K562 (cell line): ENCODE results near the gene DAZAP1. TPM values are rescaled to one million over a fixed set of nuclear protein-coding genes. Genes with fewer than 3 reads are reported as not detected.

Experiments
- ATAC-seq: fragments of 200-7000 bp; cut with Tn5 transposase; 3 replicates; pipeline ENCODE4 v1.9.1; 2020; ENCODE audit warnings: moderate library complexity
- BruUV-seq: library from RNA; stranded (reverse); fragments of 400-500 nt; replicated peaks from 2 replicates; lab custom pipeline; 2021; lab: Mats Ljungman, UMichigan
- CTCF ChIA-PET: fragments of 300-600 bp; formaldehyde crosslinking; extraction: SDS; loops from one replicate; lab custom pipeline; 2021; ENCODE audit warnings: low intra/inter-chr PET ratio; lab: Yijun Ruan, JAX
- POLR2A ChIA-PET: fragments of 300-600, 350-650 bp; sonication (Branson Sonifier 250); formaldehyde crosslinking; extraction: SDS; loops from one replicate; lab custom pipeline; 2021; ENCODE audit warnings: antibody characterized with exemption, inconsistent platforms; lab: Yijun Ruan, JAX
- DNase-seq, 4 experiments: peaks; one replicate each; pipeline versions ENCODE4 v3.0.0 to v3.0.0-alpha.2; 2011 to 2018; ENCODE audit warnings: low spot score in 3 of 4, mixed read lengths in 3 of 4; ENCODE audit errors: extremely low read depth in 1 of 4
- FAIRE-seq: peaks from 2 replicates; lab custom pipeline; 2011; peaks lifted over from hg19 to GRCh38; lab: Jason Lieb, UNC
- H2AFZ ChIP-seq: 2 replicates; pipeline ENCODE4 v1.6.0; 2011; ENCODE audit warnings: low read depth, low read length, control low read depth, inconsistent platforms
- H3K27ac ChIP-seq: fragments of 200-600 bp; 3 replicates; pipeline ENCODE4 v1.8.0; 2011; ENCODE audit warnings: low read depth, mild to moderate bottlenecking, control low read depth, inconsistent platforms, low read length, moderate library complexity, mixed read lengths; ENCODE audit errors: extremely low read depth
- H3K27me3 ChIP-seq, 2 experiments: fragments of 300-600 bp in 1 of 2; 2 replicates in 1 of 2; 3 replicates in 1 of 2; pipeline versions ENCODE4 v1.6.0 to v1.8.0; 2011; ENCODE audit warnings: inconsistent platforms in 2 of 2, low read length in 2 of 2, mild to moderate bottlenecking in 1 of 2, mixed read lengths in 1 of 2, moderate library complexity in 1 of 2; ENCODE audit not compliant: control insufficient read depth in 2 of 2, insufficient read depth in 2 of 2
- H3K36me3 ChIP-seq: fragments of 300-600 bp; 3 replicates; pipeline ENCODE4 v1.8.0; 2011; ENCODE audit warnings: mild to moderate bottlenecking, low read length, inconsistent platforms; ENCODE audit not compliant: control insufficient read depth, insufficient read depth
- H3K4me1 ChIP-seq, 2 experiments: fragments of 200-600 bp in 1 of 2; replicated peaks in 1 of 2; 2 replicates in 1 of 2; 3 replicates in 1 of 2; pipeline versions ENCODE4 v1.5.1 to v1.8.0; 2011; ENCODE audit warnings: inconsistent platforms in 2 of 2, low read length in 2 of 2, mild to moderate bottlenecking in 1 of 2, mixed read lengths in 1 of 2, moderate library complexity in 1 of 2; ENCODE audit not compliant: control insufficient read depth in 2 of 2, insufficient read depth in 2 of 2
- H3K4me2 ChIP-seq: 2 replicates; pipeline ENCODE4 v1.6.1; 2011; ENCODE audit warnings: low read length, control low read depth, inconsistent platforms, mixed read lengths; ENCODE audit not compliant: insufficient read depth
- H3K4me3 ChIP-seq: fragments of 200-600 bp; sonication (generic), shearing (Covaris generic); 2 replicates; pipeline ENCODE4 v1.5.1; 2016; ENCODE audit warnings: control low read depth, inconsistent platforms
- H3K79me2 ChIP-seq: fragments of 200-600 bp; 3 replicates; pipeline ENCODE4 v1.8.0; 2011; ENCODE audit warnings: low read length, inconsistent platforms; ENCODE audit not compliant: control insufficient read depth, insufficient read depth
- H3K9ac ChIP-seq, 2 experiments: 2 replicates each; pipeline versions ENCODE4 v1.6.0 to v1.6.1; 2011; ENCODE audit warnings: low read depth in 2 of 2, low read length in 2 of 2, control low read depth in 1 of 2, inconsistent platforms in 1 of 2, mild to moderate bottlenecking in 1 of 2, mixed read lengths in 1 of 2; ENCODE audit not compliant: insufficient read depth in 1 of 2
- H3K9me1 ChIP-seq: one replicate; pipeline ENCODE4 v1.6.0; 2011; ENCODE audit warnings: inconsistent platforms, mild to moderate bottlenecking, low read length, moderate library complexity; ENCODE audit not compliant: control insufficient read depth, insufficient read depth
- H3K9me3 ChIP-seq: replicated peaks from 2 replicates; pipeline ENCODE4 v1.5.1; 2011; ENCODE audit warnings: low read depth, low read length, inconsistent platforms; ENCODE audit not compliant: control insufficient read depth, insufficient read depth
- H4K20me1 ChIP-seq: replicated peaks from 2 replicates; pipeline ENCODE4 v1.6.1; 2011; ENCODE audit warnings: low read length, inconsistent platforms, mixed read lengths; ENCODE audit not compliant: control insufficient read depth, insufficient read depth
- ATF3 ChIP-seq, 2 experiments: fragments of 450-650 bp in 1 of 2; sonication (generic) in 1 of 2; formaldehyde crosslinking in 1 of 2; IDR thresholded peaks in 1 of 2; conservative IDR thresholded peaks in 1 of 2; 2 replicates each; pipeline versions ENCODE4 v1.6.1 to v1.8.1; 2016 to 2023; ENCODE audit warnings: mild to moderate bottlenecking in 2 of 2, moderate library complexity in 2 of 2, inconsistent platforms in 1 of 2, missing genetic modification reagents in 1 of 2
- CTCF ChIP-seq, 3 experiments: IDR thresholded peaks in 2 of 3; conservative IDR thresholded peaks in 1 of 3; 2 replicates each; pipeline ENCODE4 v1.5.1; 2011 to 2012; ENCODE audit warnings: low read length in 3 of 3, mild to moderate bottlenecking in 3 of 3, control low read depth in 2 of 3, improper control_type of control experiment in 1 of 3, inconsistent platforms in 1 of 3, low read depth in 1 of 3, mixed read lengths in 1 of 3, moderate library complexity in 1 of 3; ENCODE audit not compliant: insufficient read depth in 2 of 3
- EHMT2 ChIP-seq: fragments of 450-650 bp; IDR thresholded peaks from 2 replicates; pipeline ENCODE4 v1.6.1; 2018; ENCODE audit warnings: antibody characterized with exemption
- ETS1 ChIP-seq: conservative IDR thresholded peaks from 2 replicates; pipeline ENCODE4 v1.6.1; 2011; ENCODE audit warnings: low read depth, mild to moderate bottlenecking, low read length; ENCODE audit not compliant: control insufficient read depth
- GABPA ChIP-seq: fragments of 200-800 bp; sonication (Bioruptor generic); conservative IDR thresholded peaks from 2 replicates; pipeline ENCODE4 v1.6.1; 2016; ENCODE audit warnings: low read depth, missing genetic modification characterization, missing compliant biosample characterization
- GTF2E2 ChIP-seq: fragments of 200-800 bp; sonication (Bioruptor generic); IDR thresholded peaks from 2 replicates; pipeline ENCODE4 v1.6.1; 2016; ENCODE audit warnings: missing genetic modification characterization, missing compliant biosample characterization
- KLF1 ChIP-seq: fragments of 450-650 bp; IDR thresholded peaks from 2 replicates; pipeline ENCODE4 v1.6.1; 2016; ENCODE audit warnings: missing genetic modification characterization, missing compliant biosample characterization
- KLF16 ChIP-seq: IDR thresholded peaks from 2 replicates; pipeline ENCODE4 v1.6.1; 2016; ENCODE audit warnings: antibody characterized with exemption
- NBN ChIP-seq: fragments of 450-650 bp; IDR thresholded peaks from 2 replicates; pipeline ENCODE4 v1.6.1; 2016; ENCODE audit warnings: low read depth, mild to moderate bottlenecking
- NCOR1 ChIP-seq: fragments of 450-650 bp; IDR thresholded peaks from 2 replicates; pipeline ENCODE4 v1.6.1; 2016; ENCODE audit warnings: mild to moderate bottlenecking, moderate library complexity
- POLR2AphosphoS5 ChIP-seq: IDR thresholded peaks from 2 replicates; pipeline ENCODE4 v1.6.1; 2011; ENCODE audit warnings: mild to moderate bottlenecking, low read depth, low read length, moderate library complexity; ENCODE audit not compliant: control insufficient read depth, insufficient read depth
- SMARCC2 ChIP-seq: fragments of 450-650 bp; IDR thresholded peaks from 2 replicates; pipeline ENCODE4 v1.6.1; 2017; ENCODE audit warnings: antibody characterized with exemption, moderate library complexity, mild to moderate bottlenecking, low read depth
- SRSF1 ChIP-seq: fragments of 200-400 bp; formaldehyde crosslinking; IDR thresholded peaks from 2 replicates; pipeline ENCODE4 v1.6.1; 2017; ENCODE audit warnings: mild to moderate bottlenecking, low read depth, low read length, moderate library complexity
- TFAM ChIP-seq: fragments of 250-450 bp; sonication (Bioruptor Pico); conservative IDR thresholded peaks from 2 replicates; pipeline ENCODE4 v1.5.0; 2021; ENCODE audit warnings: mild to moderate bottlenecking, moderate library complexity
- THAP7 ChIP-seq: fragments of 250-450 bp; sonication (Bioruptor Pico); IDR thresholded peaks from 2 replicates; pipeline ENCODE4 v1.5.0; 2021
- ZNF212 ChIP-seq: fragments of 450-650 bp; formaldehyde crosslinking; IDR thresholded peaks from 2 replicates; pipeline ENCODE4 v1.4.0; 2020; ENCODE audit warnings: mild to moderate bottlenecking
- ZNF584 ChIP-seq: fragments of 200-800 bp; sonication (Bioruptor generic); IDR thresholded peaks from 2 replicates; pipeline ENCODE4 v1.6.1; 2016; ENCODE audit warnings: low read depth, mild to moderate bottlenecking, missing genetic modification characterization, missing compliant biosample characterization
- WGBS: fragments of 100-300 bp; shearing (Covaris generic); methylation state at CpG from one replicate; pipeline ENCODE4 v1.1.6; 2016; ENCODE audit warnings: low coverage, mixed read lengths; ENCODE audit not compliant: insufficient coverage; ENCODE audit errors: missing lambda C conversion rate; 5-methylcytosine and 5-hydroxymethylcytosine counted together
- in situ Hi-C: fragments of 300-500 bp; cut with MboI; formaldehyde crosslinking; loops from 4 replicates; pipeline ENCODE4 v1.15.0; 2018; ENCODE audit warnings: inconsistent platforms, mixed read lengths
- intact Hi-C: fragments of 100-400 bp; cut with micrococcal nuclease; formaldehyde crosslinking; loops from 2 replicates; pipeline ENCODE4 v1.14.2; 2022
- polyA plus RNA-seq, 8 experiments: library from polyadenylated mRNA; depleted of rRNA in 4 of 8; stranded (reverse) in 5 of 8; unstranded in 3 of 8; fragments of >200 nt; fragmentation: Nextera tagmentation in 2 of 8; fragmentation: Illumina TruSeq in 1 of 8; extraction: Ambion mirVana in 2 of 8; extraction: Trizol in 1 of 8; gene quantifications; 2 replicates each; pipeline versions ENCODE4 v1.2.1 to v1.2.3, GENCODE V29; 2011 to 2014; ENCODE audit warnings: inconsistent platforms in 1 of 8, missing spikeins in 1 of 8
- total RNA-seq, 7 experiments: library from RNA; depleted of rRNA in 6 of 7; stranded (reverse); fragments of >200 nt in 6 of 7; fragmentation: Illumina TruSeq in 2 of 7; extraction: Trizol in 2 of 7; gene quantifications; 2 replicates each; pipeline versions ENCODE4 v1.2.1 to v1.2.3, GENCODE V29; 2011 to 2021; ENCODE audit warnings: low replicate concordance in 1 of 7

The DAZAP1 gene
- total and polyA plus RNA-seq, 9 of the 15 experiments (the other 6 are each of a cell fraction or from before 2014, with no cell fraction given), result 10.8 to 289 (median 142) TPM

- WGBS, result 63% methylated on average over 22 of the region's 23 CpGs
- FAIRE-seq (no peak), ATAC-seq (no peak), DNase-seq (peak in 1 of 4 experiments; percentile 60)
- intact Hi-C loops, result no loop called here
- Histone ChIP-seq H2AFZ (no peak overlapping the region), H3K4me2 (peak overlapping the region; percentile 84), H3K9me1 (peaks cover 17% of the 10 kb centered on the region), H3K27ac (peak overlapping the region; percentile 99), H3K79me2 (peaks cover 77% of the 10 kb centered on the region), H3K9me3 (no peaks in the 10 kb centered on the region), H4K20me1 (peaks cover 54% of the 10 kb centered on the region), H3K27me3 (no peaks in the 10 kb centered on the region), H3K4me1 (peaks cover 29 to 80% of the 10 kb centered on the region in 2 experiments), H3K36me3 (peaks cover 62% of the 10 kb centered on the region; the same call in 2 of the 3 replicates), H3K4me3 (peak overlapping the region; percentile 99), H3K9ac (peak overlapping the region; percentile 93 to 98)
- ChIA-PET CTCF (no interaction called here), POLR2A (interaction anchor here (0.5 to 1.5 kb wide), 4 partner anchors 31 to 141 kb away, joined by 3 read pairs; partner anchors contain the start of genes CIRBP and FAM174C)
- no TSS peak for BruUV-seq
- in situ Hi-C loops, result no loop called here
- TF ChIP-seq ZNF584 (CRISPR knock-in tag) (no peak), POLR2AphosphoS5 (no peak), NBN (no peak), KLF16 (no peak), KLF1 (no peak), NCOR1 (no peak), ATF3 (IDR thresholded peaks at IDR 0.05) (0 out of 2 replicates have a peak, but pooled peaks have one; percentile 11), ATF3 (CRISPR knock-in tag; conservative IDR thresholded peaks at IDR 0.05) (no peak), SMARCC2 (no peak), ETS1 (0 out of 2 replicates have a peak, but pooled peaks have one; percentile 44), GABPA (tag) (no peak), GTF2E2 (no peak), CTCF (IDR thresholded peaks at IDR 0.05 in 2 of 3, conservative IDR thresholded peaks at IDR 0.05 in 1 of 3; ENCODE audit: insufficient read depth in 2 of 3, low read depth in 1 of 3, low read length in 3 of 3) (0 out of 6 replicates have a peak, but pooled peaks of 1 of the 3 experiments have one; percentile 8), ZNF212 (no peak), THAP7 (CRISPR knock-in tag) (no peak), SRSF1 (no peak), EHMT2 (no peak), TFAM (no peak)
Measured at GRCh38 chr19:1410136-1410786, 2.9 kb downstream of the DAZAP1 start.
